Left lobe of liver (tissue), 2 donors: ENCODE results near the gene FAM110C. TPM values are rescaled to one million over a fixed set of nuclear protein-coding genes. Genes with fewer than 3 reads are reported as not detected.
"Not testable (repeated sequence)": the region's sequence is repeated elsewhere in the genome, so short reads cannot be mapped to it uniquely, and the experiment has no call there.

ENCODE experiments used
- ATAC-seq: fragments of 200-7000 bp; cut with Tn5 transposase; one replicate; pipeline ENCODE4 v1.9.1; 2020; ENCODE audit warnings: mild to moderate bottlenecking, moderate library complexity
- DNase-seq: peaks from one replicate; pipeline ENCODE4 v3.0.0-alpha.2; 2020; ENCODE audit warnings: low spot score
- total RNA-seq: library from RNA; stranded (reverse); gene quantifications from one replicate; pipeline ENCODE4 v1.2.1, GENCODE V29; 2021
- donor health status: DM: no; HTN: no; CAD: no; lungs with moderate emphysema.
- donor health status: DM: no; HTN: yes; CAD: no.

Gene FAM110C, protein sequence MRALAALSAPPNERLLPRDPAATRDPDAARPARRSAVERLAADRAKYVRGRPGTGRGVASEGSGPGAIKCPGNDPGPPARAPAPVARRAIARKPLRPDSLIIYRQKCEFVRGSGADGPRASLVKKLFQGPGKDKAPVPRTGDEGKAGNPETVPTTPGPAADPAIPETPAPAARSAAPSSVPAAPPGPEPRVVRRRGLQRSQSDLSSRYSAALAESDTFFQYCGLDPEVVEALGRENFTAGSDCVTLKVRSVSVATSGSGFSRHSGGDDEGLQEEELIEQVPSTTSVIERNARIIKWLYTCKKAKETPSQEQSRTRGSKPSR
- 6.7 TPM for total RNA-seq

DNA sequence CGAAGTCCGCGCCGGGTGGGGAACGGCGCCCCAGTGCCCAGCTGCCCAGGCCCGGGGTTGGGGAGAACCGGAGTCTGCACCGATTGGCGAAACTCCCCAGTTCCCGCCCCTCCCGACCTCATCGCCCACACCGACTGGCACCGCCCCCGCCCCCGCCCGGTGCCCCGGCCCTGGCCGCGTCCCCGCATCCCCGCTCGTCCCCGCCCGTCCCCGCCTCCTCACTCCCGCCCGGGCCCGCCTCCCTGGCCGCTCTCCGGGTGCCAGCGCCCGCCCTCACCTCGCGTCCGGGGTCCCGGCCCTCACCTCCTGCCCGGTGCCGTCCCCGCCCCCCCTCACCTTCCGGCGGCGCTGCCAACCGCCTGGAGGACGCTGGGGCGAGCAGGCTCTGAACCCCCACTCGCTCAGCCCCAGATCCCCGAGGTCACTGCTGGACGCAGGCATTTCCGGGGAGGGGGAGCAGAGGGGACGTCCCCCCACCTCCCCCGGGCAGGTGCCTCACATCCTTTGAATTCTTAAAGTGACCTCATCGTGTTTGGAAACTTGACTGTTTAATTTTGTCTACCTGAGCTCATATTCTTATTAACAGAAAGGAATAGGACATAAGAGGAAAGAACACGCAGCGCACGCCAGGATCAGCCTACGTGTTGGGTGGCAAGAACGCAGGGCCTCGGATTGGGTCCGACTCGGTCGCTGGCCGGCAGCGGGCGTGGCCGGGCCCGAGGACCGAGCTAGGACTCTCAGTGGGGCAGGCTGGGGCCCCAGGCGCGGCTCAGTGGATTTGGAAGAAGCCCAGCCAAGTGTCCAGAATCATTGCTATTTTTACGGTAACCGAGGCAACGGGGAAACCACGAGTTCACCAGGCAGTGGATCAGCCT lies at the start of gene FAM110C:
Gene FAM110C (minus strand): TSS at position 35 of the 875 bp plus-strand sequence. CDS start 120 bp downstream, outside the sequence.
- peak; percentile 96 for DNase-seq
- ATAC-seq = peak; percentile 86

DNA sequence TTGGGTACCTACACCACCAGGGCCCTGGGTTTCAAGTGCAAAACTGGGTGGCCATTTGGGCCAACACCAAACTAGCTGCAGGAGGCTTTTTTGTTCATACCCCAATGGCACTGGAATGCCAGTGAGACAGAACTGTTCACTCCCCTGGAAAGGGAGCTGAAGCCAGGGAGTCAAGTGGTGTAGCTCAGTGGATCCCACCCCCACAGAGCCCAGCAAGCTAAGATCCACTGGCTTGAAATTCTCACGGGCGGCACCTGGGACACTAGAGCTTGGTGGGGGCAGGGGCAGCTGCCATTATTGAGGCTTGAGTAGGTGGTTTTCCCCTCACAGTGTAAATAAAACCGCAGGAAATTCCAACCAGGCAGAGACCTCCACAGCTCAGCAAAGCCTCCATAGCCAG lies 46.0 kb upstream of the FAM110C start:
- no peak for DNase-seq
- no peak for ATAC-seq

DNA sequence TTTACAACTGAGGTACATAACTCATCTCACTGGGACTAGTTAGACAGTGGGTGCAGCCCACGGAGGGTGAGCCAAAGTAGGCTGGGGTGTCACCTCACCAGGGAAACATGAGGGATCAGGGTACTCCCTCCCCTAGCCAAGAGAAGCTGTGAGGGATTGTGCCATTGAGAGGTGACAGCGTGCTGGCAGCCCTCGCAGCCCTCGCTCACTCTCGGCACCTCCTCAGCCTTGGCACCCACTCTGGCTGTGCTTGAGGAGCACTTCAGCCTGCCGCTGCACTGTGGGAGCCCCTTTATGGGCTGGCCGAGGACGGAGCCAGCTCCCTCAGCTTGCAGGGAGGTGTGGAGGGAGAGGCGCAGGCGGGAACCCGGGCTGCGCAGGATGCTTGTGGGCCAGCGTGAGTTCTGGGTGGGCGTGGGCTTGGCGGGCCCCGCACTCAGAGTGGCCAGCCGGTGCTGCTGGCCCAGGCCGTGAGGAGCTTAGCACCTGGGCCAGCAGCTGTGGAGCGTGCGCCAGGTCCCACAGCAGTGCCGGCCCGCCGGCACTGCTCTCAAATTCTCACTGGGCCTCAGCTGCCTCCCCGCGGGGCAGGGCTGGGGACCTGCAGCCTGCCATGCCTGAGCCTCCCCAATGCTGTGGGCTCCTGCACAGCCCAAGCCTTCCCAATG lies 44.5 kb upstream of the FAM110C start:
- ATAC-seq (no peak), DNase-seq (no peak)

DNA sequence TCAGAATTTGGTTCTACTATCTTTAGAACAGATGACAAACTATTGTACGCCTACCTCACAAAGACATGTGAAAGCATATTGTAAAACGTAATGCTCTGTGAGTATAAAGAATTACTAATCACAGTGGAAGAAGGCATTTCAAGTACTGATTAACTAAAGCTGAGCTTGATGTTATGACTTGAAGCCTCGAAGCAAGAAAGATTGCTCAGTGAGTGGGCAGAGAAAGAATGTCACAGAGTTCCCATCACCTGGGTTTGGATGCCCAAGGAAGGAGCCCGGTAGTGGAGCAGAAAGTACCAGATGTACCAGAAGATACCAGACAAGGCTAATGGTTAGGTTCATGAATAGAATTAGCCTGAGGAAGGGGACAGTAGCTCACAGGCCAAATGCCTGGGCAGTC lies 39.5 kb upstream of the FAM110C start:
- ATAC-seq = no peak
- no peak for DNase-seq

DNA sequence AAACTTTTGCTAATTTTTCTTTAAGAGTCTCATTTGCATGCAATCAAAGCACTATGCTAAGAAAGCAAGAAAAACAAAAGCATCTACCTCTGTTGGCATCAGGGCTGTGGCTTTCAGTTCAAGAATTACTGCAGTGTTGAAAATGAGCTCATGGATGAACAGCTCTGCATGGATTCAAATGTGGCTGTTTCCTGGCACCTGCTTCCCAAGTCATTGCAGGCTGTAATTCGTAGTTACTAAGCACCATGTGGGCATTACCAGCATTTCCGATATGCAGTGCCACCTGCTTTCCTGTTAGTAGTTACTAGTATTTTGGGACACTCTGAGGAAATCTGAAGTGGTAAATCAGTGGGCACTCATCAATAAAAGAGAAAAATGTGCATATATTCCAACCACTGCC lies 37.8 kb upstream of the FAM110C start:
- no peak for DNase-seq
- no peak for ATAC-seq

DNA sequence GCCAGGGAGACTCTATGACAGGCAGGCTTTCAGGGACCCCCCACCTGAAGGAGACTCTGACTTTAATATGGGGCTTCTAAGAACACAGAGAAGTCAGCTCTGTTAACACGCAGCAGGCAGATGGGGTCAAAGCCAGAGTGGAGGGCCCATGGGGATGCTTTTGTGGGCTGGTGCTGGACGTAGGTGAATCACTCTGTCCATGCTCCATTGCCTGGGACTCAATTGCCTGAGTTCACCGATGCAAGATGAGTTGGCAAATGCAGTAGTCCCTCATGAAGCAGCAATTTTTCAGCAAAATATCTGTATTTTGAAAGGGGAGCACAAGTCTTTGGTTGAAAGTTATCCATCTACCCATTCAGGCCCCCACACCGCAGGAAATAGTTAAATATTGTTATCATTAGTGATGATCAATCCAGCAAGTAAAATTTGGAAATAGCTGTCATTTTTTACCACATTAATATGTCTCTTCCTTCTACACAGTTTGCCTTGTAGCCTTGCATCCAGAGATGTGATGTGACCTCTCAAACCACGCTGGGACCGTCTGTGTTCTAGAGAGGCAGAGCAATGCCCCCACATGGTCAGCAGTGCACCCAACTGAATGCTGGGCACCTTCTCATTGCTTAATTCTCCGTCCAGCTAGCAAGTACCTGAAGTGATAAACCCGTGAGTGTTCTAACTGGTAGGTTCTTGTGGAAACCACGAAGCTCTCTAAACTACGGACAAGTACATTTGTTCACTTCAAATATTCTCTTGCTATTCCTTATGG lies 34.8 kb upstream of the FAM110C start:
- ATAC-seq (peak; percentile 97), DNase-seq (no peak)

DNA sequence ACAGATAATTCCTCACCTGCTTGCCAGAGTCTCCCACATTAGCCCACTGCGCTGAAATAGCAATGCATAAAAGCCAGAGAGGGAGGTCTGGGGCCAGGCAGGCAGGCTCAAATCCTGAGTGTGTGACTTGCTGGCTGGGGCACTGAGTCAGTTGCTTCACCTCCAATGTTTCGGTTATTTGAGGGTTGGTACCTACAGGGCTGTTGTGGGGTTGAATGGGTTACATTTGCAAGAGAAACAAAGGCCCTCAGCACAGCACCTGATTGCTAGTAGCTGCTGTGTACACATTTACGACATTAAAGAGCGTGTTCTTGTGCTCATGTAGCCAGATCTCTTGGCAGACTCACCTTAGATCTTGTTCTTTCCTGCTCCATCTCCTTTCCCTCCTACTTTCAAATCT lies 34.1 kb upstream of the FAM110C start:
- ATAC-seq = no peak
- no peak for DNase-seq

DNA sequence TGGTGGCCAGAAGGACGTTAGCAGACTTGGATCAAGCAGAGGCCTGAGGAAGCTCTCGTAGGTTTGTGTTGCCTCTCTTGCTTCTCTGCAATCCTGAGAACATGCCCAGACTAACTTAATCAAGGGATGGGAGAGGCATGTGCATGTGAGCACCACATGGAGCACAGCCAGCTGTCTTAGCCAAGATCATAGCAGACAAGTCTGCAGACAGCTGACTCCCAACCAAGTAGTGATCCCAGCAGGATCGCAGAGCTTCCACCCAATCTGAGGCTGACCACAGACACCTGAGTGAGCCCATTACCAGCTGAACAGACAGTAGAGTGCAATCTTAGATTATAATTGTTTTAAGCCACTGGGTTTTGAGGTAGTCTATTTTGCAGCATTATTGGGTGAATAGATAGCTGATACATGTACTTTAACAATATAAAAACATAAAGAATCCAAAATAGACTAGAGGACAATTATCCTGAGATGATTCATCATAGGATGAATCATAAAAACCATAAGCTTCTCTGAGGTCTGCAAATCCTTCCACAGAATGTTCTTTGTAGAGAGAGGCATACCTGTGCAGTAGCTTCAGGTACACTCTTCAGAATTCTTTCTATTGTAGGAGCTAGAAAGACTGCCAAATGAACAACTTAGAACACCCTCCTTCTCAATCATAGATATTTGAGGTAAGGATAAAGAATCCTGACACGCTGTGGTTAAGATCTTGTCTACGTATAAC lies 25.2 kb upstream of the FAM110C start:
- ATAC-seq (no peak), DNase-seq (no peak)

DNA sequence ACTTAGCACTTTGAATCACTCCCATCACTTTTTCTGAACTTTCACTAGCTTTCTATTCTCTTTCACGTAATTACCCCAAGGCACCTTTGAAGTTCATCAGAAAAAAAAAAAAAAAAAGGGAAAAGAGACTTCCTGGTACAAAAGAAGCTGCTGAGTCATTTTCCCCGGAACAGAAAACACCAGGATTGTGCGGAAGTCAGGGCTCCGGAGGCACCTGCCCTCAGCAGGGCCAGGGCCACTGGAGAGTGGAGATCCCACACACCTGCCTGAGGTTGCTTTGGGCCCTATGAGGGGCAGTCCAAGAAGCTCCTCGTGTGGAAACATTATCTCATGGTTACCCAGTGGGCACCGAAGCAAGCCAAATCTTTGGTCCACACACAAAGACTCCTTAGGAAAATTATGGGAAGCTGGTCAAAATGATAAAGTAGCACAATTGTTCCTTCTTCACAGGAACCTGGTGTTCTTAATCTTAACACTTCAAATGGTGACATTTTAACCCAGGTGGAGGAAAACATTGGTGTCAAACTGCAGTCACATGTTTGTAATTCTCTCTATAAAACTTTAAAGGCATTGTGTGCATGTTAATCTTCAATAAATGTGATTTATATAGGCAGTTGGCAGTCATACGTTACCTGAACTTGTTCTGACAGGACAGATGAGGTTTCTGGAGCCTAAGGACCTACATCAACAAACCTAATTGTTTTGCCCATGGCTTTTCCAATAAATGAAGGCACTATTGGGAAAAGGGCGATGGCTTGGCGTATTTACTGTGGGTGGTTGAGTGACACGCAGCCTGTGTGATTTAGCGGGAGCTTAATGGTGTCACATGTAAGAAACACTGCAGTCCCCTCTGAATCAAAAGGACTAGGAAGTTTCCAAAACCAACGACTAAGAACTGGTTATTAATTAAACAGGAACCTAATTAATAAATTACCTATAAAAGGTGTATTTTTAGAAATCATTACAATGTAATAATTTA lies 23.4 kb upstream of the FAM110C start:
- ATAC-seq = no peak
- DNase-seq = no peak

DNA sequence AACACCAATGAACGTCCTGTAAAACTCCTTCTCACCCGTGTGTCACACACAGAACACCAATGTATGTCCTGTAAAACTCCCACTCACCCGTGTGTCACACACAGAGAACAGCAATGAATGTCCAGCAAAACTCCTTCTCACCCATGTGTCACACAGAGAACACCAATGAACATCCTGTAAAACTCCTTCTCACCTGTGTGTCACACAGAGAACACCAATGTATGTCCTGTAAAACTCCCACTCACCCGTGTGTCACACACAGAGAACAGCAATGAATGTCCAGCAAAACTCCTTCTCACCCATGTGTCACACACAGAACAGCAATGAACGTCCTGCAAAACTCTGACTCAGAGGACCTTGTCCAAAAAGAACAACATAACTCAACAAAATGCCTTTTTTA lies 22.3 kb upstream of the FAM110C start:
- DNase-seq, ATAC-seq: not testable (repeated sequence)

DNA sequence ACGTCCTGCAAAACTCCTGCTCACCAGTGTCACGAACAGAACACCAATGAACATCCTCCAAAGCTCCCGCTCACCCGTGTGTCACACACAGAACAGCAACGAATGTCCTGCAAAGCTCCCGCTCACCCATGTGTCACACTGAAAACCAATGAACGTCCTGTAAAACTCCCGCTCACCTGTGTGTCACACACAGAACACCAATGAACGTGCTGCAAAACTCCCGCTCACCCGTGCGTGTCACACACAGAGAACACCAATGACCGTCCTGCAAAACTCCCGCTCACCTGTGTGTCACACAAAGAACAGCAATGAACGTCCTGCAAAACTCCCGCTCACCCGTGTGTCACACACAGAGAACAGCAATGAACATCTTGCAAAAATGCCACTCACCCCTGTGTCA lies 20.5 kb upstream of the FAM110C start:
- DNase-seq = no peak

DNA sequence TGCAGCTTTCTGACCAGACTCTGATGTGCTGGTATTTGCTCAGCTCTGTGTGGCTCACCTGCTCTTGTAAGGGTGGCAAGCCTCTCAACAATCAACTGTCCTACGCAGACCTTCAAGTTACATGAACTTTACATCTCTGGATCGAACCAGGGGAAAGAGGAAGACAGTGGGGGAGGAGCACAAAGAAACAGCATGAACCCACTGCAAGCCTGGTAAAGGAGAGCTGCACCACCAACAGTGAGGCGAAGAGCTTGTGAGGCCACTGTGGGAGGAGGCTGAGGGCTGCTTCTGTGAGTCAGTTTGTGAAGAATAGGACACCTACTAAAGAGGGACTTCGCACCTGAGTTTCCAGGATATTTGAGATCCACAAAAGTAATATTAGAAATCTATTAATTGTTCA lies 18.8 kb upstream of the FAM110C start:
- ATAC-seq = no peak
- DNase-seq = no peak

More for the DNA sequence above, 20.5 kb upstream of the FAM110C start:
- ATAC-seq = no peak

DNA sequence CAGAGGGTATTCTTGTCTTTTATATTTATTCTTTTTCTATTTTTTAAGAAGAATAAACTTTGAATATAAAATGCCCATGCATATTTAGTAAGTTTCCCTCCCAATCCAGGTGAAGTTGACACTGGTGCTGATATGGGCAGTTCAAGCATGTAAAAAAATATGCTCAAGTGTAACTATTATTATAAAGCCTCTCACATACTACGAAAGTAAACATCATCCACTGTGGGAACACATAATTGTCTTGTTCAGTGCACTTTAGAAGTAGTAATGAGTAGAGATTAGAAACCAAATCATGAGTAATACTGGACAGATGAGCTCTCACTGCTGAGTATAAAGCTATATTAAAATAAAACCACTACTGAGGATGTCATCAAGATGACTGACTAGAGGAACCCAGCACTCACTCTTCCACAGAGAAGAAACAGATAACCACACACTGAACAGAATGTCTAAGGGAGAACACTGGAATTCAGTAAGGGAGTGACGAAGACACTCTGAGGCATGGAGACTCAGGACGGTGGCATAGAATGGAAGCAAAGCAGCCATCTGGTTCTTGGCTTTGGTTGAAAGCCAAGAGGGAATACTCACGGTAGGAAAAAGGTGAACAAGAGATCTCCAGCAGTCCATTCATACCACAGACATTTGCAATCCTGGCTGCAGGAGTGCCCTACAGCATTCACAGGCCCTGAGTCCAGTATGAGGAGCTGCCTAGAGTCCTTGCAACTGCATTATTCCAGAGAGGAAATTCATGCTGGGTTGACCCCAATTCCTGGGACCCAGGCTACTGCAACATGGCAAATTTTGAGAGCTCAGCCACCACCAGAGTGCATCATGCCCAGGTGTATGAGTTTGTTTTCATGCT lies 9.5 kb upstream of the FAM110C start:
- DNase-seq (no peak), ATAC-seq (no peak)

DNA sequence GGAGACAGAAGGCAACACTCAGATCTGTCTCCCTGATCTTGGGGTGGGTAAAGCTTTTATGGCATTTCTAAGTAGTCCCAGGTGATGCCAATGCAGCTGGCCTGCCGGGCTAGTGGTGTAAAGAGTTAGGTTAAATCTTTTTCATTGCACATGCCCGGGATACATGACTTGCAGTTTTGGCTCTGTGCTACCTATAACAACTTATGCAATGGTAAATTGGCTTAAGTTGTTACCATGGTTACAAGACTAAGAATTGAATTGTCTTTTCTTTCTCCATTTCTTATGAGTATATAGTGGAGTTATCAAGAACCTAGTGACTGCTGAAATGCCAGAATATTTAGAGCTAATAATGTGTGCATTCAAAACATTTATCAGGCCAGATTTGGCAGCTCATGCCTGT lies 5.3 kb upstream of the FAM110C start:
- no peak for ATAC-seq
- no peak for DNase-seq

DNA sequence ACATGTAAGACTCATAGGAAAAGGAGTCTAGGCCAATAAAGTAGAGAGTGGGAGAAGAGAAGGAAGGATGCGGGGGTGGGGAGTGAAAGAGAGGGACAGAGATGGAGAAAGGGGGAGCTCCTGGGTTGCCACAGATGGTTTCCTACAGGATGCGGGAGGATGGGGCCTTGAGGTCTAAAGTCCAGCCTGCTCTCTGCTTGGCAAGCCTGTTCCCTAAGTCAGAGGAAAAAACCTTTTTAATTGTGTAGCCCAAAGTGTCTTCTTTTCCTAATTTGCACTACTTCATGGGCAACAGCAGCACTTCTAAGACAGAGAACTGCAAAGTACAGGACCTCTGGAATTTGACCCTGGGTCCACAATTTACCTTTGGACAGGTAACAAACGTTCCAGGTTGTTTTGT lies 1.4 kb upstream of the FAM110C start:
- ATAC-seq (no peak), DNase-seq (no peak)

DNA sequence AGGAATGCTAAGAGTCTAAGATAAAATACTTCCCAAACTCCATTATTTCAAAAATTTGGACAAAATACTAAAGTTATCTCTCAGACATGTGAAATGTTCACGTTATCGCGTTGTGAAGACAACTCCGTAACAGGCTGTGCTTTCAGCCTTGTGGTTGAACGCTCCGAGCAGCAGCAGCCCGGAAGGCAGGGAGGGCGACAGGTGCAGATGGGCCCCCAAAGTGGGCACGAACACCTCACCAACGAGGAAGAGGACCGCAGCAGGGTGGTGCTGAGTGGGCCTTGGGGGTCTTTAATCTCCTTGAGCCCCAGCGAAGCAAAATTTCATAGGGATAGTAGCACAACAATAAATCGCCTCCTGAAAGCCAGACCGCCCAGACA lies 1.0 kb upstream of the FAM110C start:
- no peak for ATAC-seq
- DNase-seq = no peak

DNA sequence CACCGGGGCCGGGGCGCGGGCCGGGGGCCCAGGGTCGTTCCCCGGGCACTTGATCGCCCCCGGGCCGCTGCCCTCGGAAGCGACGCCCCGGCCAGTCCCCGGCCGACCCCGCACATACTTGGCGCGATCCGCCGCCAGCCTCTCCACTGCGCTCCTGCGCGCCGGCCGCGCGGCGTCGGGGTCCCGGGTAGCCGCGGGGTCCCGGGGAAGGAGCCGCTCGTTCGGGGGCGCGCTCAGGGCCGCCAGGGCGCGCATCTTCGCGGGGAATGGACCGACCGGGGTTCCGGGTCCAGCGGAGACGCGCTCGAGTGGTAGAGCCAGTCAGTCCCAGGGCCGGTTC lies 204 bp downstream of the FAM110C start:
- DNase-seq (no peak), ATAC-seq (peak; percentile 9)
